ENCODE results near the gene MBP.

DNA sequence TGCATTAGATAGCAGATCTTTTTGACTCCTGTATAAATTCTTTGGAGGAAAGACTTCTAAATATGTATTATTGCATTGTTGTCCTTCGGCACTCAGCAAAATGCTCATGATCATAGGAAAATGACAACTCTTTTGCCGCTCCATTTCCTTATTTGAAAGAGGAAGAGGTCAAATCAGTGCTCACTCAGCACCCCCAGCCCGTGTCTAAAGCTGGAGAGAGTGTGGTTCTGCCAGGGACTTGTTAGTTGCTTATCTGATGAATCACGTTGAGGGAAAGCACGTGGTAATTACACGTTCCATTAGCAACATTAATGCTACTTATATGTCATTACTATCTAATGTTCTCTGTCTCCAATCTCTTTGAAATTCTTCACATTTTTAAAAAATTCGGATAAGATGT lies 46.0 kb upstream of the MBP start:
- TF ChIP-seq, protein P1, sequence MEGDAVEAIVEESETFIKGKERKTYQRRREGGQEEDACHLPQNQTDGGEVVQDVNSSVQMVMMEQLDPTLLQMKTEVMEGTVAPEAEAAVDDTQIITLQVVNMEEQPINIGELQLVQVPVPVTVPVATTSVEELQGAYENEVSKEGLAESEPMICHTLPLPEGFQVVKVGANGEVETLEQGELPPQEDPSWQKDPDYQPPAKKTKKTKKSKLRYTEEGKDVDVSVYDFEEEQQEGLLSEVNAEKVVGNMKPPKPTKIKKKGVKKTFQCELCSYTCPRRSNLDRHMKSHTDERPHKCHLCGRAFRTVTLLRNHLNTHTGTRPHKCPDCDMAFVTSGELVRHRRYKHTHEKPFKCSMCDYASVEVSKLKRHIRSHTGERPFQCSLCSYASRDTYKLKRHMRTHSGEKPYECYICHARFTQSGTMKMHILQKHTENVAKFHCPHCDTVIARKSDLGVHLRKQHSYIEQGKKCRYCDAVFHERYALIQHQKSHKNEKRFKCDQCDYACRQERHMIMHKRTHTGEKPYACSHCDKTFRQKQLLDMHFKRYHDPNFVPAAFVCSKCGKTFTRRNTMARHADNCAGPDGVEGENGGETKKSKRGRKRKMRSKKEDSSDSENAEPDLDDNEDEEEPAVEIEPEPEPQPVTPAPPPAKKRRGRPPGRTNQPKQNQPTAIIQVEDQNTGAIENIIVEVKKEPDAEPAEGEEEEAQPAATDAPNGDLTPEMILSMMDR (IDR thresholded peaks at IDR 0.05; ENCODE audit: low read depth, low read length), result no peak
- no peak for TF ChIP-seq MYC (IDR thresholded peaks at IDR 0.05; ENCODE audit: low read depth, low read length)
- TF ChIP-seq, protein P2, sequence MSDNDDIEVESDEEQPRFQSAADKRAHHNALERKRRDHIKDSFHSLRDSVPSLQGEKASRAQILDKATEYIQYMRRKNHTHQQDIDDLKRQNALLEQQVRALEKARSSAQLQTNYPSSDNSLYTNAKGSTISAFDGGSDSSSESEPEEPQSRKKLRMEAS (IDR thresholded peaks at IDR 0.05; ENCODE audit: low read depth, low read length), result no peak
